Tibial nerve (tissue), 4 donors: ENCODE results near the gene UGGT1.

Experiments
- CTCF ChIP-seq, 5 experiments: fragments of 200-600 bp in 3 of 5; fragments of 450-650 bp in 2 of 5; sonication (generic) in 3 of 5; IDR thresholded peaks; one replicate each; pipeline ENCODE4 v1.5.1; 2016 to 2019; ENCODE audit warnings: antibody characterized with exemption in 5 of 5, mild to moderate bottlenecking in 3 of 5, moderate library complexity in 2 of 5
- EP300 ChIP-seq, 2 donors: sonication (generic); formaldehyde crosslinking; IDR thresholded peaks; one replicate each; pipeline ENCODE4 v1.6.1; 2017; ENCODE audit warnings: antibody characterized with exemption in 2 of 2, mild to moderate bottlenecking in 1 of 2
- POLR2A ChIP-seq, 2 donors: fragments of 450-650 bp; IDR thresholded peaks; one replicate each; pipeline ENCODE4 v1.6.1; 2017; ENCODE audit warnings: antibody characterized with exemption in 2 of 2, mild to moderate bottlenecking in 2 of 2, moderate library complexity in 2 of 2

GRCh38 chr2:128108166-128108565 lies 17.2 kb downstream of the UGGT1 start:
- TF ChIP-seq POLR2A (IDR thresholded peaks at IDR 0.05) (no peak), CTCF (IDR thresholded peaks at IDR 0.05) (no peak), EP300 (IDR thresholded peaks at IDR 0.05) (no peak)
